GM15510 (cell line): ENCODE measurements around the gene NPNT.

Source experiments
- POLR2A ChIP-seq: IDR thresholded peaks from 3 replicates; pipeline ENCODE4 v1.6.1; 2011; ENCODE audit warnings: borderline replicate concordance; ENCODE audit not compliant: insufficient read length; ENCODE audit errors: extremely low read depth

The NPNT gene

DNA sequence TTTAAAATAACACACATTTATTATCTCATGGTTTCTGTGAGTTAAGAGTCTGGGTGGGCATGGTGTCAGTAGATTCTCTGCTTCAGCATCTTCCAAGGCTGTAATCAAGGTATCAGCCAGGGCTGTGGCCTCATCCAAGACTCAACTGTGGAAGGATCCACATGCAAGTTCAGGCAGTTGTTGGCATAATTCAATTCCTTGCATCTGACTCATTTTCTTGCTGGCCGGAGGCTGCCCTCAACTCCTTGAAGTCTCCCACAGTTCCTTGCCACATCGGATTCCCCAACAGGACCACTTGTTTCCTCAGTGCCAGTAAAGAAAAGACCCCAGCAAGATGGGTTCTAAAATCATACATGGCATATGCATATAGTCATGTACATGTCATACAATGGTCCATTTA is 93.4 kb downstream of the NPNT start:
- no peak for TF ChIP-seq POLR2A

DNA sequence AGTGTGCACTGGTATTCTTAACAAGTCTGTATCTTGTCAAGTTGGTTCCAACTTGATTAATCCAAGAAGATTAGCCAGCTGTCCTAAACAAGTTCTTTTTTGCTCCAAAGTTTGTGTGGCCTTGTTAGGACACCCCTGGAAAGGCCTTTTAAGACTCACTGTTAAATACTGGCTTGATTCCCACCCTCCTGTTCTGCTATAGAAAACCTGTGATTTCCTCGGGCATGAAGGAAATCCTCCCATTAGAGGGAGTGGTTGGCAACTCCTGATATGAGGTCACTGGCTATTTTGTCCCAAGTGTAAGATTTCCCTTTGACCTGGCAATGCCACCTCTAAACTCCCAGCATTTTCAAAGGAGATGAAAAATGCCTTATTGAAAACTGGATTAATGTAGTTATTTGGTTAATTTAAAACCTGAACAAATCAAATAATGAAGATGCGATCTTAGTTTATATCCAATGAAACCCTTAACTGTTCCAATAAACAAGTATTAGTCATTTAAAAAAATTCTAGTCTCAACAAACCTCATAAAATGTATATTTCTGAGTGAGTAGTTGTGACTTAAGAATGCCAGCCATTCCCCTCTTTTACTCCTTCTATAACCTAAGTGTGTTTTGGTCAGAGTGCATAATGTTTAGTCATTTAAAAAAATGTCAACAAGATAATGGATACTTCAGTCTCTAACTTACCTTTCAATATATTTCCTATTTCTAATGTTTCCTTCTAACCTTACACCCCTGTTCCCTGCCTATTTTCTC is 94.4 kb downstream of the NPNT start:
- TF ChIP-seq POLR2A, result no peak

DNA sequence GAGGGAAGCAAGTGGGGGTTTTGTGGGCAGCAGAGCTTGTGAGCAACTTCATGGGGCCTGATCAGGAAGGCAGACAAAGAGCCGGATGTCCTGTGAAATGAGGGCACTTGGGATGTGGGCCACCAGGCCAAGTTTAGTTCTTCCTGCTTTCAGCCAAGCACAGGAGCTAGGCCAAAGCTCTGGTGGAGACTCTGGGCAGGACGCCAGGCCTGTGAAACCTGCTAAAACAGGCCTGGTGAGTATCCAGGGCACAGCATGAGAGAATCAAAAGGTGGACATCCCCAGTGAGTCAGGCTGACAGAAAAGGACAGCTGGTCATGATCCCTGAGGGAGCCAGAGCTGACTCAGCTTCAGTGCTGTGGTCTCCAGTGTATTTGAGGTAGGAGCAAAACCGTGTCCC is 95.7 kb downstream of the NPNT start:
- TF ChIP-seq POLR2A, result no peak

DNA sequence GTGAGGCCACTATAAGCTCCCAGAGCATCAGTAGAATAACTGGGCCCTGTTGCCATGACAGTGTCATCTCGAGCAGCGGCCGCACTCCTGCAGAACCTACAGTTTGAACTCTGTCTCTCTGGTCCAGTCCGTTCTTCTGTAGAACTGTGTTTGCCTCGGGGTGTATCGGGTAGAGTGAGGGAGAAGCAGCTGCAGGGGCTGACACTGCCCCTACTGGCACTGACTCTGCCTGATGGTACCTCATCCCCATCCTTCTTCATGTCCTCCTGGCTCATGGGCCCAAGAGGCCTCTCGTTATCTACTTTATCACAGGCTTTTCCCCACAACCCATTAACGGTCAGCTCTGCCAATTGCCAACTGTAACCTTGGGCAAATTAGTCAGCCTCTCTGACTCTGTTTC is 96.5 kb downstream of the NPNT start:
- no peak for TF ChIP-seq POLR2A

DNA sequence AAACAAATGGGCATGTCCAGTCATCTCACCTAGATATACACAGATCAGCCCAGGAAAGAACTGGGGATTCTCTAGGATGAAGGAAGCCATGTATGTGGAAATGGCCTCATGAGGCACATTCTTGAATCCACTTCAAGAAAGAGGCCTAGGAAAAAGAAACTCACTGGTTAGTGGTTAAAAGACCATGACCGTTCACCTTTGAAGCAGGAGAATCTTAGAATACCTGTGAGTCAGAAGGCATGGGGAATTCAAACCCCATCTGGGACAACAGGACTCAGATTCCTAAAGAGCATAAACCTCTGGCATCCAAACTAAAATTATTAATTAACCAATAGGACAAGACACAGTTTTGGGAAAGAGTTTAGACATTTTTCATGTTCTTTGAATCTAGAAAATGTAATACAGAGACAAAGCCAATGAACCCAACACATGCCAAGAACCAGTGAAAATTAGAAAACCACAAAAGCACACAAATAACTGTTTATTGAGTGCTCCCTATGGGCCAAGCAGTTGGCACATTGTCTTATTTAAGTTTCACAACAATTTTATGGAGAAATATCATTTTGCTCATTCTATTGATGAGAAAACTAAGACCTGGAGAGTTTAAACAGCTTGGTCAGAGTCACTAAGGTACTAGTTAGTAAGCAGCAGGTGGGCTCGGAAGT is 97.5 kb downstream of the NPNT start:
- no peak for TF ChIP-seq POLR2A

DNA sequence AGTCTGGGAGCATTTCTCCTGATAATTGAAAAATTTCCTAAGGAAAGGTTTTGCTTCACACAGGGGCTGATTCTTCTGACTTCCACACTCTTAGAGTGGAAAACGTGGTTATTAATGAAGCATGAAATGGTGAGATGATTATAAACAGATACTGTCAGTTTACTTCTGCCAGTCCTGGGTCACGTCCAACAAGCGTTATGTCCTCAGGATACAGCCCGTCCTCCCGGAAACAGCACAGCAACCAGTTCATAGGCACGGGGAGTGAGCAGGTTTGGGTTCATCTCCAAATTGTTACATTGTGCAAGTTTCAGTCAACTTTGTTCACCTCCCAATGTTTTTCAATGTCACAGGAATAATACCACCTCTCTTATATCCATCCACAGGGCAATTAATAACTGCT is 98.8 kb downstream of the NPNT start:
- TF ChIP-seq POLR2A, result no peak

DNA sequence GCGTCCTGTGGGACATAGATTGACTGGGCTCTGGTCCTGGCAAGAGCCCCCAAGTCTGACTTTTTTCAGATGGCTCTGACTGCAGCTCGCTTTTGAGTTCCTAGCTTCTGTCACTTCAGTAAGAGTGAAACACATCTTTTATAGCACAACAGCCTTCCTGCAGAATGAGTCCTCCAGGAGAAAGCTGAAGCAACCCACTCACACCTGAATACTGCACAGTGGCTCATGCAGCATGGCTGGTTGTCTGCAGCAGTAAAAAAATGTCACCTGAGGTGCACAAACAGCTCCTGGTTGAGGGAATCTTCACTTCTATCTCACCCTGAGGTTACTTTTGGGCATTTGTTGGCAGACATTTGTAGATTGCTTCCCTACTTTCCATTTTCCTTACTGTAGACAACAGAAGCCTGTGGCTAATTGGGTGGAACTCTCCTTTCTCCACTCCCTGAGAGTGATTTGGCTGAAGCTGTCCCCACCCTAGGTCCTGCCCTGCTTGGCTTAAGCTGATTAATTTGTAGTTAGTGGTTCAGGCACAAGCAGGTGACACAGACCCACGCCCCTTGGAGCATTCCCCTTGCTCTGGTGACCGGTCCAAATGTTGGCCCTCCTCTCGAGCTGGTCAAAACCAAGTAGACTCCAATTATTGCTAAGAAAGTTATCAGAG is 99.7 kb downstream of the NPNT start:
- TF ChIP-seq POLR2A, result no peak

GRCh38 chr4:105996845-105997244 is 101.6 kb downstream of the NPNT start:
- no peak for TF ChIP-seq POLR2A

- TF ChIP-seq POLR2A, result no peak
Observed at GRCh38 chr4:105998171-105999063, 103.1 kb downstream of the NPNT start.

GRCh38 chr4:106002994-106003393 is 107.7 kb downstream of the NPNT start:
- TF ChIP-seq POLR2A, result no peak

DNA sequence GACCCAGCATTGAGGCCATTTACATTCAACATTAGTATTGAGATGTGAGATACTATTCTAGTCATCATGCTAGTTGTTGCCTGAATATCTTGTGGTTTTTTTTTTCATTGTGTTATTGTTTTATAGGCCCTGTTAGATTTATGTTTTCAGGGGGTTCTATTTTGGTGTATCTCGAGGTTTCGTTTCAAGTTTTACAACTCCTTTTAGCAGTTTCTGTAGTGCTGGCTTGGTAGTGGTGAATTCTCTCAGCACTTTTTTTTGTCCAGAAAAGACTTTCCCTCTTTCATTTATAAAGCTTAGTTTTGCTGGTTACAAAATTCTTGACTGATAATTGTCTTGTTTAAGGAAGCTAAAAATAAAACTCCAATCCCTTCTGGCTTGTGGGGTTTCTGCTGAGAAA is 115.5 kb downstream of the NPNT start:
- no peak for TF ChIP-seq POLR2A

DNA sequence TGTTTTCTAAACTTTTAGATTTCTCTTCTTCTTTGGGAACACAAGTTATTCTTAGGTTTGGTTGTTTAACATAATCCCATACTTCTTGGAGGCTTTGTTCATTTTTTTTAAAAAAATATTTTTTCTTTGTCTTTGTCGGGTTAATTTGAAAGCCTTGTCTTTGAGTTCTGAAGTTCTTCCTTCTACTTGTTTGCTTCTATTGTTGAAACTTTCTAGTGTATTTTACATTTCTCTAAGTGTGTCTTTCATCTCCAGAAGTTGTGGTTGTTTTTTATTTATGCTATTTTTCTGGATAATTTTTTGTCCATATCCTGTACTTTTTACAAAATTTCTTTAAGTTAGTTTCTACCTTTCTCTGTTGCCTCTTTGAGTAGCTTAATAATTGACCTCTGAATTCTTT is 116.1 kb downstream of the NPNT start:
- no peak for TF ChIP-seq POLR2A

- no peak for TF ChIP-seq POLR2A
Observed at GRCh38 chr4:106017975-106018374, 122.7 kb downstream of the NPNT start.

- no peak for TF ChIP-seq POLR2A
Observed at GRCh38 chr4:106019771-106020170, 124.5 kb downstream of the NPNT start.
